Osteoblast (primary cell): ENCODE data around the gene ITPRIP. TPM values are rescaled to one million over a fixed set of nuclear protein-coding genes. Genes with fewer than 3 reads are reported as not detected.

Source experiments
- DNase-seq: peaks from one replicate; pipeline ENCODE4 v3.0.0; 2011; ENCODE audit warnings: low spot score, mixed read lengths; ENCODE audit not compliant: insufficient read length; ENCODE audit errors: missing footprints
- H2AFZ ChIP-seq: 2 replicates; pipeline ENCODE4 v1.6.0; 2011; ENCODE audit warnings: mild to moderate bottlenecking, low read length
- H3K27ac ChIP-seq: 2 replicates; pipeline ENCODE4 v1.5.1; 2011; ENCODE audit warnings: mild to moderate bottlenecking, low read depth, low read length, moderate library complexity
- H3K27me3 ChIP-seq: 2 replicates; pipeline ENCODE4 v1.6.0; 2012; ENCODE audit warnings: mild to moderate bottlenecking, control low read depth, inconsistent platforms, low read length, moderate library complexity; ENCODE audit not compliant: insufficient read depth
- H3K36me3 ChIP-seq: 2 replicates; pipeline ENCODE4 v1.5.1; 2011; ENCODE audit warnings: mild to moderate bottlenecking, low read length, control low read depth, moderate library complexity; ENCODE audit not compliant: insufficient read depth
- H3K4me1 ChIP-seq: 2 replicates; pipeline ENCODE4 v1.5.1; 2011; ENCODE audit warnings: mild to moderate bottlenecking, low read length, control low read depth, moderate library complexity; ENCODE audit not compliant: insufficient read depth
- H3K4me2 ChIP-seq: 2 replicates; pipeline ENCODE4 v1.6.0; 2011; ENCODE audit warnings: mild to moderate bottlenecking, low read length; ENCODE audit not compliant: insufficient read depth
- H3K4me3 ChIP-seq: fragments of 200-600 bp; sonication (generic); 3 replicates; pipeline ENCODE4 v1.5.1; 2012; ENCODE audit warnings: mild to moderate bottlenecking, low read length, inconsistent platforms; ENCODE audit not compliant: insufficient read depth
- H3K79me2 ChIP-seq: 2 replicates; pipeline ENCODE4 v1.6.0; 2012; ENCODE audit warnings: mild to moderate bottlenecking, low read length, control low read depth, inconsistent platforms; ENCODE audit not compliant: insufficient read depth
- H3K9me3 ChIP-seq: 2 replicates; pipeline ENCODE4 v1.5.1; 2011; ENCODE audit warnings: low read depth, low read length, control low read depth
- H4K20me1 ChIP-seq: 2 replicates; pipeline ENCODE4 v1.6.0; 2012; ENCODE audit warnings: mild to moderate bottlenecking, low read length, control low read depth; ENCODE audit not compliant: insufficient read depth
- total RNA-seq: library from RNA; depleted of rRNA; stranded (reverse); fragments of >200 nt; gene quantifications from 2 replicates; pipeline ENCODE4 v1.2.3, GENCODE V29; 2012
- TF ChIP-seq, protein P1 (sequence below): IDR thresholded peaks from 2 replicates; pipeline ENCODE4 v1.5.1; 2011; ENCODE audit warnings: mild to moderate bottlenecking, low read depth, low read length, moderate library complexity; ENCODE audit errors: extremely low read depth

The ITPRIP gene
- total RNA-seq, 1 donor, result 14.8 TPM

DNA sequence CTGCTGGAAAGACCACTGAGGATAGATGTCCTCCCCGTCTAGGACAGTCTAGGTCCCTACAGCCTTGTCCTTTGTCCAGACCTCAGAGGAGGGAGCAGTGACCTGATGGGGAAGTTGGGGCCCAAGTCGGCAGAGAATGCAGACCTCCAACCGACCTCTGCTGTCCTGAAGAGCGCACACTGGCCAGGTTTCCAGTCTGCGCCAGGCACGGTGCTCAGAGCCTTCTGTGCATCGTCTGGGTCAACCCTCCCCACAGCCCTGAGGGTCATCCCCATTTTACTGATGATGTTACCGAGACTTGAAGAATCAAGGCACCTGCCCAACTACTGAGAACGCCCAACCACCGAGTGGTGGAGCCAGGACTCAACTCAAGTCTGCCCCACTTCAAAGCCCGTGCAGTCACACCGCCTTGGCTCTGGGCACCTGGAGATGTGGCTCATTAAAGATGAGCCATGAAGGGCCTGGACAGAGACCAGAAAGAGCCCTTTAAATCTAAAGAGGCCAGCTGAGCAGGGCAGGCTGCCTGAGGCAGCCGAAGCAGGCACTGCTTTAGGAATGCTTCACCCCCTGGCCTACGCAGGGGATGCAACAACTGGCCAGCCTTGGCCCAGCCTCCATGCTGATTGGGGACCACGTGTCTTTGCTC lies 4.4 kb downstream of the ITPRIP start:
- H3K36me3 ChIP-seq, result peaks cover 19% of the 10 kb centered on the region
- H3K27ac ChIP-seq, result peak overlapping the region; percentile 98
- no peaks in the 10 kb centered on the region for H3K27me3 ChIP-seq
- peaks cover 69% of the 10 kb centered on the region for H3K4me1 ChIP-seq
- H3K4me3 ChIP-seq, result no peak overlapping the region
- peak overlapping the region; percentile 98 for H3K4me2 ChIP-seq
- no peaks in the 10 kb centered on the region for H3K9me3 ChIP-seq
- TF ChIP-seq, protein P1, sequence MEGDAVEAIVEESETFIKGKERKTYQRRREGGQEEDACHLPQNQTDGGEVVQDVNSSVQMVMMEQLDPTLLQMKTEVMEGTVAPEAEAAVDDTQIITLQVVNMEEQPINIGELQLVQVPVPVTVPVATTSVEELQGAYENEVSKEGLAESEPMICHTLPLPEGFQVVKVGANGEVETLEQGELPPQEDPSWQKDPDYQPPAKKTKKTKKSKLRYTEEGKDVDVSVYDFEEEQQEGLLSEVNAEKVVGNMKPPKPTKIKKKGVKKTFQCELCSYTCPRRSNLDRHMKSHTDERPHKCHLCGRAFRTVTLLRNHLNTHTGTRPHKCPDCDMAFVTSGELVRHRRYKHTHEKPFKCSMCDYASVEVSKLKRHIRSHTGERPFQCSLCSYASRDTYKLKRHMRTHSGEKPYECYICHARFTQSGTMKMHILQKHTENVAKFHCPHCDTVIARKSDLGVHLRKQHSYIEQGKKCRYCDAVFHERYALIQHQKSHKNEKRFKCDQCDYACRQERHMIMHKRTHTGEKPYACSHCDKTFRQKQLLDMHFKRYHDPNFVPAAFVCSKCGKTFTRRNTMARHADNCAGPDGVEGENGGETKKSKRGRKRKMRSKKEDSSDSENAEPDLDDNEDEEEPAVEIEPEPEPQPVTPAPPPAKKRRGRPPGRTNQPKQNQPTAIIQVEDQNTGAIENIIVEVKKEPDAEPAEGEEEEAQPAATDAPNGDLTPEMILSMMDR, result no peak
- H4K20me1 ChIP-seq, result peaks cover 40% of the 10 kb centered on the region
- no peak for DNase-seq
- peaks cover 79% of the 10 kb centered on the region for H3K79me2 ChIP-seq
- no peak overlapping the region for H2AFZ ChIP-seq

- Histone ChIP-seq H2AFZ (no peak overlapping the region), H3K27ac (peak overlapping the region; percentile 98), H3K79me2 (peaks cover 82% of the 10 kb centered on the region), H3K27me3 (no peaks in the 10 kb centered on the region), H3K36me3 (peaks cover 19% of the 10 kb centered on the region), H4K20me1 (peaks cover 40% of the 10 kb centered on the region), H3K4me3 (no peak overlapping the region), H3K4me2 (peak overlapping the region; percentile 86), H3K9me3 (no peaks in the 10 kb centered on the region), H3K4me1 (peaks cover 76% of the 10 kb centered on the region)
- TF ChIP-seq, protein P1, result no peak
- no peak for DNase-seq
These were observed 5.1 kb downstream of the ITPRIP start for GRCh38 chr10:104333032-104333727.

DNA sequence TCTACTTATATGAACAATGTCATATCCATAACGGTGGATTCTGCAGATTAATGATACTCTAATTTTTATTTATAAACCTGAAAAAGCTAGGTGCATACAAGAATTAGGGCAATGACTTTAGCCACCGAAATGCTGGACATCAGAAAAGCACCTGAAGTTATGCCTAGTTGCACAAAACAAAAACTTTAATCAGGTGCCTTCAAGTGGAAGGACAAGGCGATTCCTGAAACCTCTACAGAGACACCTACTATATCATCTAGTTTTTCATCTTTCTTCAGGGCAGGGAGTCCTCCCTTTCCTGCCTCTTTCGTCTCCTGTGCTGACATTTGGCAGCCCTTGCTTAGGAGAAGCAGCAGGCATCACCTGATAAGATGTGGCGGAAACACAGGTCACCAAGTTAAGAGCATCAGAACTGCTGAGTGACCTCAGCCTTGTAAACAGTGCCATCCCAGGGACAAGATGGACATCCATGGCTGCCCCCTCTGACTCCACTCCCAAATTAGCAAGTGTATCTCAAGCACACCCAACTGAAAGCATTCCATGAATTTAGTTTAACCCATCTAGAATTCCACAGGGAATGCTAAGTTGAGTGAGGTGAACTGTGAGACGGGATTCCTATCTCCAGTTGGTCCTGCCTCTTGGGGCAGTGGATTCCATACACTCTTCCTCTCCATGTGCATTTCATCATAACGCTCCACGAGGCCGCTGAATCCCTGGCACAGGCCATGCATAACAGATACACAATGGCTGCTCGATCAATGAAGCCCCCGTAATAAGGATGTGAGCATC lies 5.8 kb downstream of the ITPRIP start:
- H3K27me3 ChIP-seq, result no peaks in the 10 kb centered on the region
- H3K4me2 ChIP-seq, result peak overlapping the region; percentile 86
- H3K4me3 ChIP-seq, result no peak overlapping the region
- TF ChIP-seq, protein P1, result no peak
- H3K4me1 ChIP-seq, result peaks cover 83% of the 10 kb centered on the region
- DNase-seq, result no peak
- peaks cover 19% of the 10 kb centered on the region for H3K36me3 ChIP-seq
- no peak overlapping the region for H2AFZ ChIP-seq
- H3K79me2 ChIP-seq, result peaks cover 82% of the 10 kb centered on the region
- H3K27ac ChIP-seq, result peak overlapping the region; percentile 98
- no peaks in the 10 kb centered on the region for H3K9me3 ChIP-seq
- H4K20me1 ChIP-seq, result peaks cover 40% of the 10 kb centered on the region
